Osteocyte (in vitro differentiated cells): Measurements from ENCODE around the gene DCTN2. TPM values are rescaled to one million over a fixed set of nuclear protein-coding genes. Genes with fewer than 3 reads are reported as not detected.

Experiments
- DNase-seq: peaks from one replicate; pipeline ENCODE4 v3.0.0; 2021; ENCODE audit warnings: mixed read lengths; ENCODE audit not compliant: unreplicated experiment; ENCODE audit errors: extremely low spot score
- H3K27ac Mint-ChIP-seq: one replicate; pipeline ENCODE4 v1.8.0; 2021; ENCODE audit warnings: mild to moderate bottlenecking, mixed read lengths; ENCODE audit not compliant: unreplicated experiment
- H3K27me3 Mint-ChIP-seq: one replicate; pipeline ENCODE4 v1.8.0; 2021; ENCODE audit warnings: mixed read lengths; ENCODE audit not compliant: unreplicated experiment
- H3K36me3 Mint-ChIP-seq: one replicate; pipeline ENCODE4 v1.8.0; 2021; ENCODE audit warnings: mixed read lengths; ENCODE audit not compliant: unreplicated experiment
- H3K4me1 Mint-ChIP-seq: one replicate; pipeline ENCODE4 v1.8.0; 2021; ENCODE audit warnings: mixed read lengths; ENCODE audit not compliant: unreplicated experiment
- H3K4me3 Mint-ChIP-seq: one replicate; pipeline ENCODE4 v1.8.0; 2021; ENCODE audit warnings: mild to moderate bottlenecking, moderate library complexity, mixed read lengths; ENCODE audit not compliant: unreplicated experiment
- H3K9me3 Mint-ChIP-seq: one replicate; pipeline ENCODE4 v1.8.0; 2021; ENCODE audit warnings: mixed read lengths; ENCODE audit not compliant: unreplicated experiment
- CTCF ChIP-seq: fragments of 200-600 bp; sonication (generic); IDR thresholded peaks from 2 replicates; pipeline ENCODE4 v1.5.0; 2021; ENCODE audit warnings: antibody characterized with exemption, mild to moderate bottlenecking, moderate library complexity
- total RNA-seq: library from RNA; stranded (reverse); gene quantifications from 2 replicates; pipeline ENCODE4 v1.2.1, GENCODE V29; 2021

Gene DCTN2
- total RNA-seq, 1 donor from 2014 or later, result 149 TPM

GRCh38 chr12:57543581-57543980 lies 3.4 kb downstream of the DCTN2 start:
- TF ChIP-seq CTCF, result no peak
- Mint-ChIP-seq H3K36me3 (peaks cover 24% of the 10 kb centered on the region), H3K4me3 (no peak overlapping the region), H3K27me3 (peaks cover 9% of the 10 kb centered on the region), H3K9me3 (no peaks in the 10 kb centered on the region), H3K4me1 (peaks cover 28% of the 10 kb centered on the region), H3K27ac (no peak overlapping the region)
- DNase-seq, result no peak

GRCh38 chr12:57541717-57542116 lies 5.3 kb downstream of the DCTN2 start:
- Mint-ChIP-seq H3K4me1 (peaks cover 20% of the 10 kb centered on the region), H3K27ac (no peak overlapping the region), H3K27me3 (no peaks in the 10 kb centered on the region), H3K4me3 (no peak overlapping the region), H3K36me3 (peaks cover 32% of the 10 kb centered on the region), H3K9me3 (no peaks in the 10 kb centered on the region)
- no peak for DNase-seq
- no peak for TF ChIP-seq CTCF

DNA sequence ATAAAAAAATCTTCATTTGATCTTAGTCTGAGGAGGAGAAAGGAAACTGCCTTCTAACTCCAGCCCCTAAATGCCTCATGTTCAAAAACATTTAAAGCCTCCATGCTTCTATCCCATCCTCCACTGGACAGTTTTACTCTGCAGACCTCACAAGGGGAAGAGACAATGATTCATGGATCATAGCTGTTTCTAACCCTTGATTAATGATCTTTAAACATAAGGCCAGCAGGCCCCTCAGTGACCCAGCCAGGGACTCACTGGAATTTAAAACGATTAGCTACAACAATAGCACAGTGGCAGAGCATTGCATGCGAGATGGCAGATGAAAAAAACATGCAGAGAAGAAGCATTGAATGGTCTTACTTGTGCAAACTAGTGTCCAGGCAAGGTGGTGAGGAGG lies 6.0 kb downstream of the DCTN2 start:
- DNase-seq, result no peak
- no peak overlapping the region for H3K4me3 Mint-ChIP-seq
- H3K9me3 Mint-ChIP-seq, result no peaks in the 10 kb centered on the region
- H3K4me1 Mint-ChIP-seq, result peaks cover 16% of the 10 kb centered on the region
- no peak overlapping the region for H3K27ac Mint-ChIP-seq
- TF ChIP-seq CTCF, result no peak
- no peaks in the 10 kb centered on the region for H3K27me3 Mint-ChIP-seq
- H3K36me3 Mint-ChIP-seq, result peaks cover 33% of the 10 kb centered on the region

- TF ChIP-seq CTCF, result no peak
- H3K27ac Mint-ChIP-seq, result no peak overlapping the region
- no peaks in the 10 kb centered on the region for H3K27me3 Mint-ChIP-seq
- no peak overlapping the region for H3K4me3 Mint-ChIP-seq
- DNase-seq, result no peak
- H3K4me1 Mint-ChIP-seq, result peaks cover 2% of the 10 kb centered on the region
- H3K9me3 Mint-ChIP-seq, result no peaks in the 10 kb centered on the region
- H3K36me3 Mint-ChIP-seq, result peaks cover 37% of the 10 kb centered on the region
These were observed 7.7 kb downstream of the DCTN2 start for GRCh38 chr12:57539134-57539768.

DNA sequence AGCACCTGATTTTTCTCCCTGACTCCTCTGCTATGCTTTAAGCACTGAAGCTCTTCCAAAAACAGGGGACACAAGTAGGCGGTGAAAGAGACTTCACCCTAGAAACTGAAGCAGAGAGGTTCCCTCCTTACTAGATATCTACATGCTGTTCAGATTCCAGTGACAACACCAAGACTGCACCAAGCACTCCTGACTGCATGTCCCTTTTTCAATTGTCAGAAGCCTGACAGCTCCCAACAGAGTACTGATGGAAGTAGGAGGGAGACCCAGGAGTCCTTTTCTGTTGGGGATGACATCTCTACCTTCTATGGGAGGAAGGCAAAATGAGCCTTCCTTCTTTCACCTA lies 10.4 kb downstream of the DCTN2 start:
- DNase-seq, result no peak
- Mint-ChIP-seq H3K9me3 (no peaks in the 10 kb centered on the region), H3K27ac (no peak overlapping the region), H3K27me3 (no peaks in the 10 kb centered on the region), H3K36me3 (peaks cover 54% of the 10 kb centered on the region), H3K4me1 (no peaks in the 10 kb centered on the region), H3K4me3 (no peak overlapping the region)
- TF ChIP-seq CTCF, result no peak
